OCI-M2 (cell line): ENCODE measurements around the gene NOL4L.

Source experiments
- DNase-seq: peaks from one replicate; lab custom pipeline; 2025; ENCODE audit not compliant: unreplicated experiment; lab: John Stamatoyannopoulos, UW

Gene NOL4L

GRCh38 chr20:32528171-32528891 lies 56.8 kb downstream of the NOL4L start:
- no peak for DNase-seq

GRCh38 chr20:32527447-32528055 lies 57.6 kb downstream of the NOL4L start:
- DNase-seq, result no peak

DNA sequence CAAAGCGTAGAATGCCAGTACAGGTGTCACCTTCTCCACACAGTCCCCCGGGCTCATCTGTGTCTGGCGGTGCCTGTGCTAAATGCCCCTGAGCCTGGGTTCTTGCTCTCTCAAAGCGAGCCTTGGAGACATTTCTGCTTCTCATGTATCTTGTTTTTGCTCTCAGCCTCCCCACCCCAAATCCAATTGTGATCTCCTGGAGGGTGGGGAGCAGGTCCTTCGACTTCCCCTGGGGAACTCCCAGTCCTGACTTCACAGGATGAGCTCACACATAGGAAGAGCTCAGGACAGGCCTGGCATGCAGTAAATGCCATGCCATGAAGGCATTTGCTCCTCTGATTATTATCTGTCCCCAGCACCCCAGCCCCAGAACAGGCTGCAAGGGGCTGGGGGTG lies 58.1 kb downstream of the NOL4L start:
- DNase-seq, result no peak

GRCh38 chr20:32526541-32526940 lies 58.6 kb downstream of the NOL4L start:
- no peak for DNase-seq

GRCh38 chr20:32526125-32526524 lies 59.0 kb downstream of the NOL4L start:
- no peak for DNase-seq

- DNase-seq, result no peak
Observed at GRCh38 chr20:32524829-32525501, 60.2 kb downstream of the NOL4L start.

DNA sequence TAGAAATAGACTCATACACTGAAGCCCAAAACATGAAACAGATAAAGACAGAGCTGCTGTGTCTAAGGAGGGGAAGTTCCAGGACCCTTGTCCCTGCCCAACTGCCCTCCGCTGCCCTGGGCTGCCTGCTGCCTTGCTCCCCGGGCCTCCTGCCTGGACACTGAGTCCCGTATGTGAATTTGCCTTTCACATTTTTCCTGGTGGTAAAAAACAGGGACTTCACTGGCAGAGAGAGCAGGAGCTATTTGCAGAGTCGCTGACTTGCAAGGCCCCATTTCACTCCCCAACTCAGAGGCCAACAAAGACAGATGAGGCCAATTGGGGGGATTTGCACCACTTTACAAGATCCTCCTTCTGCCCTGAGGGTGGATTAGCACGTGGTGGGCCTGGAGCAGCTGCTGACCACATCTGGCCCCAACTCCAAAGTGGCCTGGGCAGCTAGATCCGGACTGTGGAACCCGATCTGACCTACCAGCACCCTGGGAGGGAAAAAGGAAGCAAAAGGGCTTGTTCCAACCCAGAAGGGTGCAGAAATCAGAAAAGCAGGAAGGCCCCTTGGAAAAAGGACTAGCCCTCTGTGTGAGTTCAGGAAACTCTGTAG lies 61.4 kb downstream of the NOL4L start:
- no peak for DNase-seq

- no peak for DNase-seq
Observed at GRCh38 chr20:32522776-32523612, 62.1 kb downstream of the NOL4L start.

- no peak for DNase-seq
Observed at GRCh38 chr20:32522526-32522775, 62.7 kb downstream of the NOL4L start.

DNA sequence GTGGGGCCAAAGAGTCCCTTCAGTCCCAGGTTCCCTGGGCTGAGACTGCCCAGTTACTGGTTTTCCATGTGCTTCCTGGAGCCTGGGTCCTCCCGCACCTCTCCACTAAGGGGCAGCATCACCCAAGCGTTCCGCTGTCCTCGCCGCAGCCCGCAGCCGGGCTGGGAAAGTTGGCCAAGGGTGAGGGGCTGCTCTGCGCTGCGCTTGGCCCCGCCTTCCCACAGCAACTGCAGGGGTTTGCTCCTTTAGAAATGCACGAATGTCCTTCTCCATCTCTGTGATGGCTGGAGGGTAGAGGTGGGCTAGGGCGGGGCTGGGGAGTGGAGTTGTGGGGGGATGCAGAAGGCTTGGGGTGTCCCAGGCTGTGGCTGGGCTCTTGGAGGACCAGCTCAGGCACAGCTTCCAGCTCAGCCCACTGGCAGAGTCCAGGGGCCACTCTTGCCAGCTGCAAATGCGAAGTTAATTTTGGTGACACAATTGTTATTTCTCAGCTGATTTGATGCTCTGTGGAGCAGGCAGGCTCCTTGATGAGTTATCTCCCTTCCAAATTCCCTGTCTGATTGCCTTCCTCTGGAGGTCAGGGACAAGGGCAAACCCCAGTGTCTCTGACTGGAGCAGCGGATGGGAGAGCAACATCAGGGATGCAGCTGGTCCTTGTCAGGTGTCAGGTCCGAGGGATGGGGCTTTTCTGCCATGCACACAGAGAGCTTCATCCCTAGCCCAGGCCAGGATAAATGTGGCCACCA lies 63.2 kb downstream of the NOL4L start:
- DNase-seq, result no peak

DNA sequence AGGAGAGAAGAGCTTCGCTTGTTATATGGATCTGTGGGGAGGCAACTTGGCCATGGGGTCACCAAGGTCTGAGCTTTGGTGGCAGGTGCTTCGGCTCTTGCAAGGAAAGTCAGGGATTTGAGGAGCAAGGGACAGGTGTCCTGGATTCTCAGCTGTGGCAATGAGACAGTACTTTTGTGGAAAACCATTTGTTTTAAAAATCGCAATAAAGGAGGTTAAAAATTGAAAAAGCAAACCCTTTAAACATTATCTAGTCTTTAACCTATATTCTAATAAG lies 64.3 kb downstream of the NOL4L start:
- no peak for DNase-seq

DNA sequence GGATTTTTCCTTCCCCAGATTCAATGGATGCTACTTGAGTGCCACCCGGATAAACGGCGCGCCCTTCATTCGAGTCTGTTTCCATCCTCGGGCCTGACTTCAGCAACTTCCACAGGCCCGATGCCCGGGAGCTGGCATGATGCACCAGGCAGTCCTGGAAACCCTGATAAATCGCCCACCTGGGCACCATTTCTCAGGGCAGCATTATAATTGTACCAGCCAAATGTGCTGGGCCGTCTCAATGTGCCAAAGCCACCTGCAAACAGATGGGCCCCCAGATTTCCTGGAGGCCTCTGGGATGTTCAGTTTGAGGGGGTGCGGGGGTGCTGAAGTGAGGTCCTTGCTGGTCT lies 65.8 kb downstream of the NOL4L start:
- no peak for DNase-seq

GRCh38 chr20:32518593-32519380 lies 66.3 kb downstream of the NOL4L start:
- DNase-seq, result no peak

GRCh38 chr20:32517914-32518592 lies 67.1 kb downstream of the NOL4L start:
- DNase-seq, result no peak

GRCh38 chr20:32517518-32517873 lies 67.6 kb downstream of the NOL4L start:
- no peak for DNase-seq

DNA sequence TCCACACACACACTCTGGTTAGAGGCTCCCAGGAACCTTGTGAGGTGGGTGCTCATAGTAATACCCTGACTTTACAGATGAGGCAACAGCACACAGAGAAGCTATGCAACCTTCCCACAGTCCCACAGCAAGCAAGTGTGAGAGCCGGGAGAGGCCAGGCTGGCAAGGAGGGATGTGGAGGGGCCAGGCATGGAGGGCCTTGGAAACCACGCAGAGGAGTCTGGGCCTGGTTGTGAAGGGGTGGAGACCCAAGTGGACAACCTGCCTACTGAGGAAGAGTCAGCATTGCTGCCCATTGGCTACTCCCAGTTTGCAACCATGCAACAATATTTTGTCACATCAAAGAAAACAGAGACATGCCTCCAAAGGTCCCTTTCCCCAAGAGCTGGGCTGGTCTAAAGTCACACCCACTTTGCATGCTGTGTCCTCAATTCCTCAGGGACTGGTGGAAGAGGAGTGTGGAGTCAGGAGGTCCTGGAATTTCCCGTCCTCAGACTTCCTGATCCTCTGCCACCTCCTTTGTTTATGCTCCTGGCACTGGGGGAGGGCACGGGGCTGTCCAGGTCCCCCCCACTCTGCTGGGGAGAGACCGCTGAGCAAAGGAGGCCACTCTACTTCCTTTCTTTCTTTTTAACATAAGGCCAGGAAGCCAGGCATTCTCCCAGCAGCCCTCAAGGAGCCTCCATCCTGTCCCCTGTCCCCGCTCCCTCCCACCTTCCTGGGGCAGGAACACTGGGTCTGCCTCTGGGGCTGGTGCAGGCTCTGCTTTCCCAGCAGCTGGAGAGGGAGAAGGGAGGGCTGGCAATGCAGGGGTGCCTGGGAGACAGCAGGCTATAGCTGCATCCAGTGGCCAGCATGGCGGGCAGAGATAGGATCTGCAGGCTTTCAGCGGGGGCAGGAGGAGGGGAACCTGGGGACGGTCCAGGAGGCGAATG lies 68.3 kb downstream of the NOL4L start:
- DNase-seq, result no peak

DNA sequence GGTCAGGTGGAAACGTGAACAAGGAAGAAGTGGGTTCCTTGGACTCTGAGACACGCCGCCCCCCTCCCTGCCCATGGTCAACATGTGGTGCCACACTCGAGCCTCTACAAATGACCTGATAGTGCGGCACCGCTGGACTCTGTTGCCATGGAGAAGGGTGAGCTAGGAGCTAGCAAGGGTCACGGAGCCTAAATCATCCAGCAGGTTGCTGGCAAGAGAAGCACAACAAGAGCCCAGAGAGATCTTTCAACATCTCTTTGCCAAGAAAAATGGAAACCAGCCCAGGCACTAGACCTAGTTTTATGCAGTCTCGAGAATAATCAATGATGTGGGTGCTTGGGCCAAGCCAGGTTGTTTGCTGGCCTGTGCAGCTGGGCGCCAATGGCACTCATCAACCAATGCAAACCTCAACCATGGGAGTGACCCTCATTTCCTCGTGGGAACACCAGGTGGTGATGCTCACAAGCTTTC lies 69.5 kb downstream of the NOL4L start:
- no peak for DNase-seq

DNA sequence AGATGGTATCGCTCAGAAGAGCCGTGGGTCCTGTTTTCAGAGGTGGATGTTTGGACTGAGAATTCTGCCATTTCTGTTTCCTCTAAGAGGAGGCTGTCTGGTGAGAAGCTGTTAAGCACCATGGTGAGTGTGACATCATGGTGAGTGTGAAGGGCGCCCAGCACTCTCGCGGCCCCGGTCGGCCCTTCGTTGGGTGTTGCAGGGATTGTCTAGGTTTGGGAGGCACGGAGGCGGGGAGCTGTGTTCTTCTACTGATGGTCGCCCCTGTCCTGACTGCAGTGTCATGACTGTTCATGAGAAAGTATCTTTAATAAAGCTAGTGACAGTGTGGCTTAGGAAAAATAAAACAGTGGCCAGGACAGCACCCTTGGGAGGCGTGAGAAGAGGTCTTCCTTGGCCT lies 70.4 kb downstream of the NOL4L start:
- DNase-seq, result no peak
